CD4-positive, alpha-beta T cell (primary cell): ENCODE data around the gene DEFB116. TPM values are rescaled to one million over a fixed set of nuclear protein-coding genes. Genes with fewer than 3 reads are reported as not detected.

ENCODE experiments used
- ATAC-seq: fragments of 200-7000 bp; cut with Tn5 transposase; one replicate; pipeline ENCODE4 v1.10.0; 2022; ENCODE audit warnings: mild to moderate bottlenecking; ENCODE audit not compliant: poor library complexity
- CTCF ChIA-PET: fragments of 350-600 bp; sonication (Branson Sonifier 250); formaldehyde crosslinking; loops from one replicate; lab custom pipeline; 2021; ENCODE audit warnings: antibody characterized with exemption, inconsistent platforms; lab: Charles Lee
- POLR2A ChIA-PET: fragments of 350-600 bp; sonication (Branson Sonifier 250); formaldehyde crosslinking; loops from one replicate; lab custom pipeline; 2021; ENCODE audit warnings: antibody characterized with exemption, inconsistent platforms; lab: Charles Lee
- DNase-seq, 14 experiments: peaks; one replicate each; pipeline ENCODE4 v3.0.0-alpha.2; 2013 to 2020; ENCODE audit warnings: mixed read lengths in 2 of 14
- H3K27ac ChIP-seq, 2 donors: one replicate each; pipeline versions ENCODE4 v1.5.1 to v1.7.0; 2013; ENCODE audit warnings: low read length in 2 of 2, low read depth in 1 of 2, mild to moderate bottlenecking in 1 of 2
- H3K27me3 ChIP-seq, 2 experiments: 1 replicate in 1 of 2; 2 replicates in 1 of 2; pipeline versions ENCODE4 v1.6.1 to v1.7.0; 2013; ENCODE audit warnings: low read length in 2 of 2, control low read depth in 1 of 2, mild to moderate bottlenecking in 1 of 2, moderate library complexity in 1 of 2; ENCODE audit not compliant: insufficient read depth in 2 of 2, control insufficient read depth in 1 of 2
- H3K36me3 ChIP-seq: one replicate; pipeline ENCODE4 v1.6.1; 2013; ENCODE audit warnings: low read length, control low read depth; ENCODE audit not compliant: insufficient read depth
- H3K4me1 ChIP-seq: one replicate; pipeline ENCODE4 v1.6.1; 2013; ENCODE audit warnings: low read length, control low read depth; ENCODE audit not compliant: insufficient read depth
- H3K4me3 ChIP-seq: one replicate; pipeline ENCODE4 v1.5.1; 2013; ENCODE audit warnings: mild to moderate bottlenecking, low read length, moderate library complexity
- H3K9me3 ChIP-seq, 2 experiments: 1 replicate in 1 of 2; 2 replicates in 1 of 2; pipeline versions ENCODE4 v1.6.1 to v1.7.0; 2013; ENCODE audit warnings: low read length in 2 of 2, mild to moderate bottlenecking in 2 of 2, control low read depth in 1 of 2, moderate library complexity in 1 of 2; ENCODE audit not compliant: control insufficient read depth in 1 of 2, insufficient read depth in 1 of 2
- H3K27ac Mint-ChIP-seq: one replicate; pipeline ENCODE4 v1.8.0; 2020; ENCODE audit warnings: mixed read lengths
- H3K27me3 Mint-ChIP-seq: one replicate; pipeline ENCODE4 v1.8.0; 2021; ENCODE audit warnings: mixed read lengths
- H3K36me3 Mint-ChIP-seq: one replicate; pipeline ENCODE4 v1.8.0; 2021; ENCODE audit warnings: low read depth, mixed read lengths
- H3K4me1 Mint-ChIP-seq: one replicate; pipeline ENCODE4 v1.8.0; 2021; ENCODE audit warnings: low read depth, mixed read lengths
- H3K4me3 Mint-ChIP-seq: one replicate; pipeline ENCODE4 v1.8.0; 2020; ENCODE audit warnings: mild to moderate bottlenecking, mixed read lengths
- H3K9me3 Mint-ChIP-seq: one replicate; pipeline ENCODE4 v1.8.0; 2020; ENCODE audit warnings: mixed read lengths
- intact Hi-C, 2 experiments: fragments of 100-400 bp; cut with DNase I in 1 of 2; cut with micrococcal nuclease in 1 of 2; formaldehyde crosslinking; loops; one replicate each; pipeline versions ENCODE4 v1.15.1 to v1.9.0; 2023 to 2025; cut with DNase I, micrococcal nuclease
- total RNA-seq, 174 experiments: library from RNA in 2 of 174; stranded (reverse) in 2 of 174; gene quantifications; one replicate each; pipeline ENCODE4 v1.2.3 and lab custom pipeline; 2021 to 2026
- TF ChIP-seq, protein P1 (sequence below): fragments of 200-600 bp; IDR thresholded peaks from one replicate; pipeline ENCODE4 v1.8.0; 2022; ENCODE audit warnings: antibody characterized with exemption, mild to moderate bottlenecking

DEFB116 gene
- total RNA-seq, 2 experiments from 2014 or later, result not detected

DNA sequence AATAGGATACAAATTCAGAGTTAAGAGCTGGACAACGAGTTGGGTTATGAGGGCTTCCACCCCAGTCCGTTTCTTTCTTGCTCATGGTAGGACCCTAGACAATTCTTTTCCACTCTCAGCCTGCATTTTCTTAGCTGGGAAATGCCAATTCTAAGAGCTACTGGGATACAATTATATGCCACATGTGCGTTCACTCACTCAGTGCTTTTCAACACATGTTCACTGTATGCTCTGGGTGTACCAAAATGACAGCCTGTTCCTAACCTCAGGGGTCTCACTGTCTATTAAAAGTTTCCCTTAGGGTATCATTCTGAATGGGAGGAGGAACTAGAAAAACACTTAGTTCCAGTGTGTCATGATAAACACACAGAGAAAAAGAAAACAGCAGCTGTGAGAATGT, 51.4 kb downstream of the DEFB116 start:
- ChIA-PET POLR2A (no interaction called here), CTCF (no interaction called here)
- Histone ChIP-seq H3K9me3 (peaks cover 0 to 10% of the 10 kb centered on the region in 2 experiments), H3K27ac (no peak overlapping the region), H3K36me3 (no peaks in the 10 kb centered on the region), H3K4me3 (no peak overlapping the region), H3K27me3 (no peaks in the 10 kb centered on the region), H3K4me1 (no peaks in the 10 kb centered on the region)
- no peak for DNase-seq
- H3K4me1 Mint-ChIP-seq, result no peaks in the 10 kb centered on the region
- H3K27ac Mint-ChIP-seq, result no peak overlapping the region
- H3K27me3 Mint-ChIP-seq, result no peaks in the 10 kb centered on the region
- peaks cover 5% of the 10 kb centered on the region for H3K9me3 Mint-ChIP-seq
- H3K36me3 Mint-ChIP-seq, result no peaks in the 10 kb centered on the region
- no peak overlapping the region for H3K4me3 Mint-ChIP-seq
- TF ChIP-seq, protein P1, sequence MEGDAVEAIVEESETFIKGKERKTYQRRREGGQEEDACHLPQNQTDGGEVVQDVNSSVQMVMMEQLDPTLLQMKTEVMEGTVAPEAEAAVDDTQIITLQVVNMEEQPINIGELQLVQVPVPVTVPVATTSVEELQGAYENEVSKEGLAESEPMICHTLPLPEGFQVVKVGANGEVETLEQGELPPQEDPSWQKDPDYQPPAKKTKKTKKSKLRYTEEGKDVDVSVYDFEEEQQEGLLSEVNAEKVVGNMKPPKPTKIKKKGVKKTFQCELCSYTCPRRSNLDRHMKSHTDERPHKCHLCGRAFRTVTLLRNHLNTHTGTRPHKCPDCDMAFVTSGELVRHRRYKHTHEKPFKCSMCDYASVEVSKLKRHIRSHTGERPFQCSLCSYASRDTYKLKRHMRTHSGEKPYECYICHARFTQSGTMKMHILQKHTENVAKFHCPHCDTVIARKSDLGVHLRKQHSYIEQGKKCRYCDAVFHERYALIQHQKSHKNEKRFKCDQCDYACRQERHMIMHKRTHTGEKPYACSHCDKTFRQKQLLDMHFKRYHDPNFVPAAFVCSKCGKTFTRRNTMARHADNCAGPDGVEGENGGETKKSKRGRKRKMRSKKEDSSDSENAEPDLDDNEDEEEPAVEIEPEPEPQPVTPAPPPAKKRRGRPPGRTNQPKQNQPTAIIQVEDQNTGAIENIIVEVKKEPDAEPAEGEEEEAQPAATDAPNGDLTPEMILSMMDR, result no peak
- ATAC-seq, result no peak
- intact Hi-C loops, result no loop called here

Other genes starting within 250 kb of the DEFB116 start
- gene DEFB115, start 50.9 kb downstream of the DEFB116 start, total RNA-seq, result not detected
- not detected for gene DEFB118, start 60.0 kb upstream of the DEFB116 start, total RNA-seq
- gene DEFB119, start 82.0 kb upstream of the DEFB116 start, total RNA-seq, result not detected
- not detected for gene DEFB121, start 97.6 kb upstream of the DEFB116 start, total RNA-seq
- gene DEFB123, start 132.0 kb upstream of the DEFB116 start, total RNA-seq, result not detected
- gene DEFB124, start 166.5 kb upstream of the DEFB116 start, total RNA-seq, result not detected
- not detected for gene REM1, start 166.7 kb upstream of the DEFB116 start, total RNA-seq
- gene HM13, start 205.9 kb upstream of the DEFB116 start, total RNA-seq, result 100 to 1,000 TPM in 1 of 2 experiments, 10 to 100 TPM in 1; 97.8 to 113 TPM